SU-DHL-6 (cell line): Measurements from ENCODE around the gene MRPL33.

Source experiments
- CTCF ChIP-seq: fragments of 200-600 bp; sonication (generic); IDR thresholded peaks from one replicate; pipeline ENCODE4 v1.5.1; 2017; ENCODE audit warnings: antibody characterized with exemption, mild to moderate bottlenecking, low read length, moderate library complexity; ENCODE audit not compliant: insufficient read depth, poor library complexity, severe bottlenecking
- EZH2phosphoT487 ChIP-seq: fragments of 200-600 bp; sonication (generic), shearing (Covaris generic); conservative IDR thresholded peaks from 2 replicates; pipeline ENCODE4 v1.6.1; 2018; ENCODE audit warnings: mild to moderate bottlenecking, antibody characterized with exemption, low read length, moderate library complexity, mixed read lengths

- TF ChIP-seq CTCF (no peak), EZH2phosphoT487 (no peak)
Measured at GRCh38 chr2:27803046-27803445, 31.5 kb downstream of the MRPL33 start.
